ENCODE results near the gene IQCF2.

DNA sequence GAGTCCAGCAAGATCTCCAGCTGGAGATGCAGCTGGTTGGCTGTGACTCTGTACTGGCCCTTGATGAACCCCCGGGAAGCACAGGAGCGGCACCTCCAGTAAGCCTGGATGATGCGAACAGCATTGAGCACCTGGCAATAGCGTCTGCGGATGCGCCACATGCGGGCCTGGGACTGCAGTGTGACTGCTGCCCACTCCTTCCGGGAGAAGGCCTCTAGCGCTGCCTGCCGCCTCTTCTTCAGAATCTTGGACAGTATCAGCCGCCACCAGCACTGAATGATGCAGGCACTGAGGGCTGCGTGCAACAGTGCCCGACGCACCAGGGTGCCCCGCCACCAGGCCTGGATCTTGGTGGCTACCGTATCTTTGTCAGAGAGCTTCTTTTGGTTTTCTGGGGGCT, 33.5 kb downstream of the IQCF2 start:
- TF ChIP-seq, protein P1, sequence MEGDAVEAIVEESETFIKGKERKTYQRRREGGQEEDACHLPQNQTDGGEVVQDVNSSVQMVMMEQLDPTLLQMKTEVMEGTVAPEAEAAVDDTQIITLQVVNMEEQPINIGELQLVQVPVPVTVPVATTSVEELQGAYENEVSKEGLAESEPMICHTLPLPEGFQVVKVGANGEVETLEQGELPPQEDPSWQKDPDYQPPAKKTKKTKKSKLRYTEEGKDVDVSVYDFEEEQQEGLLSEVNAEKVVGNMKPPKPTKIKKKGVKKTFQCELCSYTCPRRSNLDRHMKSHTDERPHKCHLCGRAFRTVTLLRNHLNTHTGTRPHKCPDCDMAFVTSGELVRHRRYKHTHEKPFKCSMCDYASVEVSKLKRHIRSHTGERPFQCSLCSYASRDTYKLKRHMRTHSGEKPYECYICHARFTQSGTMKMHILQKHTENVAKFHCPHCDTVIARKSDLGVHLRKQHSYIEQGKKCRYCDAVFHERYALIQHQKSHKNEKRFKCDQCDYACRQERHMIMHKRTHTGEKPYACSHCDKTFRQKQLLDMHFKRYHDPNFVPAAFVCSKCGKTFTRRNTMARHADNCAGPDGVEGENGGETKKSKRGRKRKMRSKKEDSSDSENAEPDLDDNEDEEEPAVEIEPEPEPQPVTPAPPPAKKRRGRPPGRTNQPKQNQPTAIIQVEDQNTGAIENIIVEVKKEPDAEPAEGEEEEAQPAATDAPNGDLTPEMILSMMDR (IDR thresholded peaks at IDR 0.05) = no peak
- no peak for TF ChIP-seq POLR2A (IDR thresholded peaks at IDR 0.05)
